HG03575 (cell line): ENCODE data around the gene SLC46A3.

ENCODE experiments used
- ATAC-seq: cut with Tn5 transposase; IDR thresholded peaks from one replicate; pipeline ENCODE4 v1.9.1; 2021; ENCODE audit not compliant: unreplicated experiment, insufficient number of reproducible peaks, low FRiP score; ENCODE audit errors: extremely low read depth

Gene SLC46A3

DNA sequence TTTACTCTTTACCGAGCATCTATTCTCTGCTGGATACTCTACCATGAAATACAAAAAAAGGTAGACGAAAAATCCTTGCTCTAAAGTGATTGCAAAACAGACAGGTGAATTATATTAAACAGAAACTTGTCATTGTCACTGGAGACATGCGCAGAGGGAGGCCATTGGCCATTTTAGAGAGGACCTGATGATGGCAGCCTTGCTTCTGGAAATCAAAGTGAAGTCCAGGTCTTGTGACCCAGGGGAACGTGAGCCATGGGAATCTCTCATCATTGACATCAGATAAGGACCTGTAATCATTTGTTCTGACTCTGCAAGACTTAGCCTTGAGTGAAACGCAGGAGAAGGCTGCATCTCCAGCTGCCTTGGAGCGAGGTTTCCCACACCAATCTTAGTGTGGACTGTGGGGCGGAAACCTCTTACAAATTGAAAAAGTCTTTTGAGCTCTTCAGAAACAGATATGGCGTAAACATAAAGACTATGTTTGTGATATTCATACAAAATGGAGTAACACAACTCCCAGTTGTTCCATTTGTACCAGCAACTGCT is 16.8 kb upstream of the SLC46A3 start:
- ATAC-seq: no peak

DNA sequence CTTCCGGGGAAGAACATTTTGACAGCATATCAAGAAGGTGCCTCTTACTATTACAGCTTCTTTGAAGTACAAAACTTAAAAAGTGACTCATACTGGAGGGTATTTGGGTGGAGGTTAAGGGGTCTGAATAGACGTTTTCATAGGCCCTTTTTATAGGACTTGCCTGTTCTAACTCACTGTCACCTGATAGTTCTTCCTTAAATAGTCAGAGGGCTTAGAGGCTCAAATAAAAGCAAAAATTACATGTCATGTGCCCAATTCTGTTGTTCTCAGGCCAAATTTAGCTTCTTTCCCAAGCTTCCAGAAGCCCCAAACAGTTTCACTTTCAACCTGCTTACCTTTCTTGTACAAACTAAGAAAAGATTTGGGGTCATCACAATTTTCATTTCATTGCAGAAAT is 16.1 kb upstream of the SLC46A3 start:
- no peak for ATAC-seq

GRCh38 chr13:28730762-28731161 is 12.0 kb upstream of the SLC46A3 start:
- ATAC-seq: no peak

GRCh38 chr13:28729541-28729940 is 10.8 kb upstream of the SLC46A3 start:
- ATAC-seq: no peak

DNA sequence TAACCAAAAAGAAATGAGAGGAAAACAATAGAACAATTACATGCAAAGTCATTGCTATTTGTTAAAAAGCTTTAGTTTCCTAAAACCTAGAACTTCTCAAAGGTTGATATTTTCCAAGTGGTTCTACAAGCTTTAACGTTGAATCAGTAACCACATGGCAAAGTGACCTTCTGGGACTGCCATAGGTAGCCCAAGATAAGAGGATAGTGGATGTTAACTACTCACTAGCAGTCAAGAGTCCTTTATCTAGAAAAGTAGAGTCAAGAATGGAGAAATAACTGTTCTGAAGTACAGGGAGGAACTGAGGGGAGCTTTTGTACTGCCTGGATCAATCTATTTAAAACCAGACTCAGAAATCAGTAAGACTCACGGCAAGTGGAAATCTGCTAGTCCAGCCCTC is 9.9 kb upstream of the SLC46A3 start:
- no peak for ATAC-seq

DNA sequence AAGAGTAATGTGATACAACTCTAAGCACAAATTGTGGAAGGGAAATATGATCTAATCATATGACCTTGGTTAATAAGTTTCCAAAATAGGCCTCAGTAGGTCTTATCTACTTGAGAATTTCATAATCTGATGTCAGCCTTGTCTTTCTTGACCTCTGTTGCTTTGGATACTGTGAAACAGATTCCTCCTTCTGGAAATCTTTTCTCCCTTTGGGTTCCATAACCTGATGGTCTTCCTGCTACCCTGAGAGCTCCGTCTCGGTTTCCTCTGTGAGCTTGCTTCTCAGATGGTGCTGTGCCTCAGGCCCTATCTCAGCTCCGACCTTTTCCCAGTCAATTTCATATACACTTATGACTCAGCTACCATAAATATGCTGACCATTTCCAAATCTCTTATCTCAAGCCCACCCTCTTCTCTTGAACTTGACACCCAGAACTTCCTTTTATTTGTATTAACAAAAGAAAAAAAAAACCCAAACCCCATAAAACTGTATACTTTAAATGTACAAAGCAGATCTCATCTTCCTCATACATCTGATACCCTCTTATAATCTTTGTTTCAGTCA is 6.4 kb upstream of the SLC46A3 start:
- no peak for ATAC-seq

DNA sequence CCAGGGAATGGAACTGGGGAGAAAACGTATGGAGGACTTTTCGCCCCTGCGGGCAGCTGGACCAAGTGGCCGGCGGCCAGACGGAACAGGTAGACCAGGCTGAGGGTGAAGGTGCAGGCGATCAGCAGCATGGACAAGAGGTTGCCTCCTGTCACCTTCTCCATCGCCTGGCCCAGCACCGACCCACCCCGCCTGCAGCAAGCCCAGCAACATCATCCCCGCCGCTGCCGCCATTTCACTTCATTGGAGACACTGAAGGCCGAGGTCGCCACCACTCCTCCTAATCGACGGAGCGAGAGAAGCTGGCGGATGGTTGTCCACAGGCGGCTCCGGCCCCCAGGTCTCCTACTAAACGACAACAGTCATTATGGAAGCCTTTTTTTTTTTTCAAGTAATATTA is 5.0 kb upstream of the SLC46A3 start:
- ATAC-seq: no peak

DNA sequence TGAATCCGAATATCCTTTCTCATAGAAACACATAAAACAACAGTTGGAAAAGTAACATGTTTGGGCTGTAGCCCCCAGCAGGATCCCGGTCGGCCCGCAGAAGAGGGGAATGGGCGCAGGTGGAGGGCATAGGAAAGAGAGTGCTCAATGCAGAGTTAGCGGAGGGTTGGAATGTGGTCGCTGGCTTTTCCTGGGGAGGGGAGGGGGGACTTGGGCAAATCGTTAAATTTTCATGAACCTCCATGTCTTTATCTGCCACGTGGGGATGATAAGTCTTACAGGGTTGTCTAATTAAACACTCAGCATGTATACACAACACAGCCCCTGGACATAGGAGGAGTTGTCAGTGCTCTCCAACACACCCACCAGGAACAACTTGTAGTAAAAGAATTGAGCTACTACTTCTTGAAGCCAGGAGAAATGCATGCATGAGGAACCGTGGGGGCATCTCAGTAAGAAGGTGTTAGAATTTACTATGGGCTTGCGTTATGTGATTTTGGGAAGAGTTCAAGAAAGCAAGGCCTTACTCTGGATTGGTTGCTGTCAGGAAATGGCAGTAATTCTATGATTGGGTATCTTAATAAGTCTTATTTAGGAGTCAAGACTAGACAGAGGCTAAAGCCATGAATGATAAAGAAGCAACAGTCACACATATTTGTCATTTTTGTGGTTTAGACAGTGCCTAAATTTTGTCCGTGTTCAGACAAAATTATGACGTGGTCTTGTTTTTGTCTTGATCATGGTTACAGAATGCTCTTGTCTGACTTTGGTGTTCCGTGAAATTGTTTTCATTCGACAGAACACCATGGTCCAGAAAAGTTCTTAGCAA is 671 bp upstream of the SLC46A3 start:
- no peak for ATAC-seq

GRCh38 chr13:28718196-28718542 is 601 bp downstream of the SLC46A3 start:
- ATAC-seq: peak; percentile 15

DNA sequence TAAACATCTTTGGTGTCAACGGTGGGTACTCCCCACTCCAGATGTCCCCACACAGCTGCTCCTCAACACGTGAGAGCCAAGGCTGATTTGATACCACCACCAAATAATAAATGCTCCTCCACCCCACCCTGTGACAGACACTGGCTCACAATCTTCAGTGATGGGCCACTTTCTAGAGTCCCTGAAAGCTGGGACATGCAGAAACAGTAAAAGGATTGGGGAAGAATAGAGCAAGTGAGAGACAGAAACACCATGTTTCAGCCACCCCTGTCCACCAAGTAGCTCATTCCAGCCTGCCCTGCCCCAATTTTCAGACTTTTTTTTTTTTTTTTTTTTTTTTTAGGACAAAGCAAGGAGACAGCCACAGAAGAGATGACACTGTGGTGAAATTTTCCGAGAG is 1.6 kb downstream of the SLC46A3 start:
- no peak for ATAC-seq

DNA sequence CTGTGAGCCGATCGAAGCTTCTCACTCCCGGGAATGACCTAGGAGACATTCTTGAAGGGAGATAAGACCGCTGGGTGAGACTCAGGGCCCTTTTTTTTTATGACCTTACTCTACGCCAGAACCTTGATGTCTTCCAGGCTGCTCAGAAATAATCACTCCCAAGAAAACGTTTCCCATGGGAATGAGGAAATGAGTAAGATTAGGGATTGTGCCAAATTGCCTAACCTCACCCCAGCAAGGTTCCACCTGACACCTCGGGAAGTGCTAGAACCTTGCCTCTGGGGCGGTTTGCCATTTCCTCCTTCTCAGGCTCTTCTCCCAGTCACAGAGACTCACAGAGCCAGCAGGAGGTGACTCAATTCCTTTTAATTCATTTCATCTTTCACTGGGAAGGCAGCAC is 2.3 kb downstream of the SLC46A3 start:
- ATAC-seq: no peak

DNA sequence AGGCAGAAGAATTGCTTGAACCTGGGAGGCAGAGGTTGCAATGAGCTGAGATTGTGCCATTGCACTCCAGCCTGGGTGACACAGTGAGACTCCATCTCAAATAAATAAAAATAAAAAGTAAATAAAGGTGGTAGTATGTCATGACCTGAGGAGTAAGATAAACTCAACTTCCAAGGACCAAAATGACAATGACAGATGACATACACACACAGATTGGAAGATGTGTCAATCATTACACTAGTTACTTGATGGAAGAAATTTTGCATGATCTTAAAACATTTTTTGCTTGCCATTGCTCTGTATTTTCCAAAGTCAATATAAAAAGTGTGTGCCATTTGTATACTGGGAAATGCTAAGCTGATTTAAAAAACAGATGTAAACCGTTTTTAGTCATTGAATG is 4.1 kb downstream of the SLC46A3 start:
- ATAC-seq: no peak

GRCh38 chr13:28710161-28710560 is 8.6 kb downstream of the SLC46A3 start:
- no peak for ATAC-seq

- peak; percentile 88 for ATAC-seq
These were observed 10.9 kb downstream of the SLC46A3 start for GRCh38 chr13:28707629-28708427.

DNA sequence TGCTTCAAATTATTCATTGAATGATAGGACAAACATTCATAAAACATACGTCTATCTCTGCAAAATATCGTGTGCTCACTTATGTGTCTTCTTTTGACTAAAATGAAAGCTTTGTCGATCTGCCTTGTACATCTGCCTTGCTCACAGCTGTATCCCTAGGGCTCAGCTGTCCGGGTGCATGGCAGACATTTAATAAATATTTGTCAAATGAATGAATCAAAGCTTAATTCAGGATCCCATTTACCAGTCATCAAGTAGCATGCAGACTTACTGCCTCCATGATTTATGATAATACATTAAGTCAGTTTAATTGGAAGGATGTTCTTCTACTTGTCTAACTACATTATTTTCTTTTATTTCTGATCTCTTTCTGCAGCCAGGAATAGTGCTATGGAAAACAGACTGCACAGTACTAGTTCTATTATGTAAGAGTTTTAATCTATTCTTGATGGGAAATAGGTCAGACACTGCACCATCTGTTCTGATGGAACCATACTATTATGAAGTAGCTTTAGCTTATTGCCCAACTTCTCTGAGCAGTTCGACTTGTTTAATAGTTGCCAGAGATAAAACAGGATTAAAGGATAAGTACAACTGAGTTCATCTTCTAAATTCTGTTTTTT is 13.2 kb downstream of the SLC46A3 start:
- no peak for ATAC-seq

GRCh38 chr13:28704919-28705318 is 13.9 kb downstream of the SLC46A3 start:
- no peak for ATAC-seq

- no peak for ATAC-seq
These were observed 14.5 kb downstream of the SLC46A3 start for GRCh38 chr13:28704282-28704681.

DNA sequence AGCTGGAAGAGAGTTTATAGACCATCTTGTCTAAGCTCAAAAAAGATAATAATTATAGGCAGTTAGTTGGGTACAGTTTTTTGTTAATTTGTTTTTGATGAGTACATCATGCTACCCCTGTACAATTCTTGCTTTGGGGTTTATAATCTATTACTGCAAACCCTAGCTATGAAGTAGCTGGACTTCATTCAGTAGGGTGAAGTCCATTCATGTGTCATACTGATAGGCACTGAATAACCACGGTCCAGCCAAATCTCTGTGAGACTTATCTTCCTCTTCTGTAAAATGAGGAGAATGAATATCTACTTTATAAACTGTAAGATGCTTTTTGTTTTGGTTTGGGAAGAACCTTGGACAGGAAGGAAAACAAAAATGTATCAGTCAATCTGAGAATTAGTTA is 19.5 kb downstream of the SLC46A3 start:
- no peak for ATAC-seq

GRCh38 chr13:28697441-28697840 is 21.3 kb downstream of the SLC46A3 start:
- no peak for ATAC-seq
